HG03439 (cell line): Measurements from ENCODE around the gene IP6K2.

Source experiments
- ATAC-seq: cut with Tn5 transposase; IDR thresholded peaks from one replicate; pipeline ENCODE4 v1.9.1; 2021; ENCODE audit warnings: mild to moderate bottlenecking, moderate library complexity; ENCODE audit not compliant: unreplicated experiment

Gene IP6K2

DNA sequence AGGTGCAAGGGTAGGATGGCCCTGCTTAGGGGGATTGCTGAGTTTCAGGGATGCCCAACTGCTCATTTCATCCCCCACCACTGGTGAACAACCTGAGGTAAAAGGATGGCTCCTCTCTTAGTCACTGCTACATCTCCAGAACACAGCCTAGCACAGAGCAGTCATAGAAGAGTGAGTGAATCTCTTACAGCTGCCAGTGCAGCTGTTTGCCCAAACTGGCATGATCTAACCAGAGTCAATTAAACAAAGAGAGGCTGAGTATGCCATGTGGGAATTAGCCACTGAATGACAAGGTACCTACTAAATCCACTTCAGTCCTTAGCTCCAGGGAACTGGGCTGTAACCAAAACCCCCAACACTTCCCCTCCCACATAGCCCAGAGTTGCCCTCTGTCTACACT is 24.5 kb downstream of the IP6K2 start:
- no peak for ATAC-seq

DNA sequence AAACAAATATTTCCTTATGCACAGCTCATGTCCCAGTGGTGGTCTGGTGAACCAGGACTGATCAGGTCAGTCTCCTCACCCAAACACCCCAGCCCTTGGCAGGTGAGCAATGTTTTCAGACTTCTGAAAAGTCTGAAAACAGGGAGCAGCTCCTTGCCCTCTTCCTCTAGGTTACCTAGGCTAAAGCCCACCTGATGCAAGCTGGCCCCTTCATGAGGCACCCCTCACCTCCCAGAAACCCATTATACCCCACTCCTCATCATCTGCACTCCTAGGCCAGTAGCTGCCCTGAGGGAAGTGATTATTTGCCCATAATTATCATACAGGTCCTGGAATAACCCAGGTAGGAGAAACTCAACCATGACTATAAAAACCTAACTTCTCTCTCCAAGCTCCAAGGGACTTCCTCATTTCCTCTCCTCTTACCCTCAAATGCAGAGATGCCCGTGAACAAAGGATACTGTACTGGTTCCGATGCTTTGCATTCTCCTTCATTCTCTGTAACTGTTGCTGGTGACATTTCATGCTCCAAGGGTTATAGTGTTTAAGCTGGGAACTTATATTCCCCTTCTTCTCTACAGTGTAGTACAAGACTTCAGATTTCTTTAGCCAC is 26.1 kb downstream of the IP6K2 start:
- no peak for ATAC-seq

DNA sequence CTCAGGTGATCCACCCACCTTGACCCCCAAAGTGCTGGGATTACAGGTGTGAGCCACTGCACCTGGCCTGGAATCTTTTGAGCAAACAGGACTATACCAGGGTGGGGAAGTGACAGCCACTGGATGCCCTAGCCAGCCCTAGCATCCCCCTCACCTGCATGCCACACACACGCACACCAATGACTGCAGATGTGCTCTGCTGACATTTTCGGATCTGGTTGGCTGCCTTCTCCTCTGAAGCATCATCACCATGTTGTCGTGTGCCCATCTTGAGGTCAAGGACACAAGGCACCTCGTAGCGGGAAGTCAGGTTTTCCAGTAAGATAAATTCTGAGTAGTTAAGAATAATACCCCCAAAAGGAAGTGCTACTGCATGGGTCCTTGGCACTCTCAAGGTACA is 27.6 kb downstream of the IP6K2 start:
- ATAC-seq: no peak

DNA sequence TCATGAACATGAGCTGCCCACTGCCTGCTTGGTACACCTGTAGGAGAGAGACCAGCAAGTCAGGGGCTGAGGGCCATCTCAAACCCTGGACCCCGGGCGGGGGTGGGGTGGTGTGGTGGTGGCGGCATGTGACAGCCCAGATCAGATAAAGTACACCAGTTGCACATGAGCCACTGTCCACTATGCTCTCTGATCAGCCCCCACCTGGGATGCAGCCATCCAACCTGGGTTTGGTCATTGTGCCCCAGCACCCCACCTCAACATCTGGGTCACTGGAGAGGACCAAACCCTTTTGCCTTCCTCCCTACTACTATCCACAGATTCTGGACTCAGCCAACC is 28.3 kb downstream of the IP6K2 start:
- ATAC-seq: no peak

DNA sequence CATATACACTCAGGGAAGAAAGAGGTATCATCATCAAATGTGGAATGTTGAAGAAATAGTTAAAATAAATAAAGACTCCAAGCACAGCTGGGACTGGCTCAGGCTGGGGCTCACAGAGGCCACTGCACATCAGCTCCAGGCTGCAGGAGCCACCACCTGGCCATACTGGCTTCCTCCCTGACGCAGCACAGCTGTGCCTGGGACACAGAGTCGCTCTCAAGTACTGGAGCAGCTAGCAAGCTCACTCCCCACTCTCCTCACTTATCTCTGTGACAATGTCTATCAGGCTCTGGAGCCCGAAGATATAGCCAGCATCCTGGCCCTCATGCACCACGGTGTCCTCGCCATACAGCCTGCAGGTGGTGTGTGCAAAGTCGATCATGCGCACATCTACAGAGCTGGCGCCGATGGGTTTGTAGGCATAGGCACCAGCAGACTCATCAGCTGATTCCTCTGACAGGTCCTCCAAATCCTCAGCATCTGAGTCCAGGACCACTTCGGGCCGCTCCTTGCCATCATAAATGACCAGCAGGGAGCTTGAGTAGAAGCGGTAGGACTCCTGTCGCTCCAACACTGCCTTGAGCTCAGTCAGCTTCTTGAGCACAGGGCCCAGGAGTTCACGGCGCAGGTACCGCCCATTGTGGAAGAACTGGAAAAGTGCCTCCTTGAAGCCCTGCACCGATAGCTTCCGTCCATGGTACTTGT is 28.8 kb downstream of the IP6K2 start:
- no peak for ATAC-seq

DNA sequence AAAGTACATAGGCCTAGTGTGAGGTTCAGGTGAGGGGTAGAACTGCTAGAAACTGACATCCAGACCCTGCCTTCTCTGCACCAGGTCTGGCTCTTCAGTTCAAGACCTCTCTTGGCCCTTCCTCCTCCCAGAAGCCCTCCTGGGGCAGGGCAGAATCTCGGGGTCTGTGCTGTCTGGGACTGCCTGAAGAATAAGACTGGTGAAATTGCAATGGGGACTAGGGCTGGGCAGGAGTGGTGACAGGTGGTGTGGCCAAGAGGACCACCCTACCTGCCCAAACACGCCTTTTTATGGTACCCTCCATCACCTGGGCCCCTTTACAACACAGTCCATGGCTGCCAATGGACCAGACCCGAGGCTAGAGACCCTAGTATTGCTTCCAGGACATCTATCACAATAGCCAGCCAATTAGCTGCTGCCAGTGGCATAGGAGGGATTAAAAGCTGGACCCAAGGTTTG is 29.8 kb downstream of the IP6K2 start:
- no peak for ATAC-seq

DNA sequence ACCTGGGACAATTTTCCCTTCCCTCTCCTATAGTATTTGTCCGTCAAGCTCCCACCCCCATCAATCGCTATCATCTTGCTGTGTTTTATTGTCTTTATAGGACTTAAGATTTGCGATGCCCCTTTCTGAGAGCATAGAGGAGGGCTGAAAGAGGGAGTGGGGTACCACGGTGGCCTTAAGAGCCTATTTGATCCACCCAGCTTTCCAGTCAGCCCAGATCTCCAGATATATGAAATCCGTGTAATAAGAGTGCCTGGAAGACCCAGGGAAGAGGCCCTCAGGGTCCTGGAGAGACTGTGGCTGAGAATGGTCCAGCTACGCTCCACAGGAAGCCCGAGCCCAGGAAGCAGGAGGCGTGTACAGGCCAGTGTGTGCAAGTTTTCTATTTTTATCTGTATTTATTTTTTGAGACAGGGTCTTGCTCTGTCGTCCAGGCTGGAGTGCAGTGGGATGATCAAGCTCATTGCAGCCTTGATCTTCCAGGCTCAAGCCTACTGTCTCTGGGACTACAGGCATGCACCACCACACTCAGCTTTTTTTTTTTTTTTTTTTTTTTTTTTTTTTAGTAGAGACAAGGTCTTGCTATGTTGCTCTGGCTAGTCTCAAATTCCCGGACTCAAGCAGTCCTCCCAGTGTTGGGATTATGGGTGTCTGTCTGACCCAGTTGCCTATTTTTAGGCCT is 30.3 kb downstream of the IP6K2 start:
- ATAC-seq: no peak

DNA sequence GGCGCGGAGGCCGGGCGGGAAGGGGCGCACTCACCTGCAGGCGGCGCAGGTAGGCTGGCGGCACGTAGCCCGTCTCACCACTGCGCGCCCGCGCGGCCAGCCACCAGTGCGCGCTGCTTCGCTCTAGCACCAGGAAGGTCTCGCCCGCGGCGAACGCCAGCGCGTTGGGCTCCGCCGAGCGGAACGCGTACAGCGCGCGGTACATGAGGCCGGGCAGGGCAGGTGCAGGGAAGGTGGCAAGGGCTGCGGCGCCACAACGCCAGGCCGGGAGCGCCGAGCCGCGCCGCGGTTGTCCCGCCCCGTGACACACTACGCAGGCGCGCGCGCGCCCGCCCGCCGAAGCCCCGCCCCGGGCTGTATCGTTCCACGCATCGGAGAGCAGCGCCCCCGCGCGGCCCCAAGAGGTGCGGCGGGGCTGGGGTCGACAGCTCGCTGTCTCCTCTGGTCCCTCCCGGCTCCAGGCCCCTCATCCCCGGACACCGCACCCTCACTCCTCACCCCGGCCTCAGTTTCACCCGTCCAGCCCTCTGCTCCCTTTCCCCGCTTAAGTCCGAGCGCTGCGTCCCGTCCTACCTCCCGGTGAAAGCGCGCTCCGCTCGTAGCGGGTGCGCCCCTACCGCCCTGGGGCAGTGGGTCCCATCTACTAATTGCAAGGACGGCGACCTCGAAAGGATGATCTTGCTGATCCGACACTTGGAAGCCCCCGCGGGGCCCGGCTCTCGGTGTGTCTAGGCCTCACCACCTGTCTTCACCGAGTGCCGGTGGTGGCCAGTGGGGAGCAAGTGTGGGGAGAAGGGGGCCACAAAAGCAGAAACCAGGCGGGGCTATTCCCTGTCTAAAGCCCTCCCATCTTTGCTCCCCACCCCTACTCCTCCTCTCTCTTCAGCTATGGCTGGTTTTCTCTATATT is 31.2 kb downstream of the IP6K2 start, which contains the start of gene NCKIPSD:
TSS of gene NCKIPSD (minus strand) at position 313 of the 909 bp plus-strand sequence. CDS start at position 205, 108 bp downstream.
- ATAC-seq: peak; percentile 76

DNA sequence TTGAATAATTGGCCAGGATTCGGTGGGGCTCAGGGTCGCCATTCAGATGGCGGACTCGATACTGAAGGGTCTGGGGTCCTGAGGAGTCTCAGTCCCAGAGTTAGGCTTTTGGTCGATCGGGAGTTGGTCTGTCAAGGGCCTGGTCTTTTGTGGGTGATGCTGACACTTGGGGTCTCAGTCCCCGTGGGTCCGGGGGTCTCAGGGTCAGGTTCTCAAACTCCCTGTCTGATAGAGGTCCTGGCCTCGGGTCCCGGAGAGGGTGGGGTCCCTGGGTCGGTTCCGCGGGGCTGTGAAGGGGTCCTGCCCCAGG is 31.8 kb downstream of the IP6K2 start:
- ATAC-seq: no peak

DNA sequence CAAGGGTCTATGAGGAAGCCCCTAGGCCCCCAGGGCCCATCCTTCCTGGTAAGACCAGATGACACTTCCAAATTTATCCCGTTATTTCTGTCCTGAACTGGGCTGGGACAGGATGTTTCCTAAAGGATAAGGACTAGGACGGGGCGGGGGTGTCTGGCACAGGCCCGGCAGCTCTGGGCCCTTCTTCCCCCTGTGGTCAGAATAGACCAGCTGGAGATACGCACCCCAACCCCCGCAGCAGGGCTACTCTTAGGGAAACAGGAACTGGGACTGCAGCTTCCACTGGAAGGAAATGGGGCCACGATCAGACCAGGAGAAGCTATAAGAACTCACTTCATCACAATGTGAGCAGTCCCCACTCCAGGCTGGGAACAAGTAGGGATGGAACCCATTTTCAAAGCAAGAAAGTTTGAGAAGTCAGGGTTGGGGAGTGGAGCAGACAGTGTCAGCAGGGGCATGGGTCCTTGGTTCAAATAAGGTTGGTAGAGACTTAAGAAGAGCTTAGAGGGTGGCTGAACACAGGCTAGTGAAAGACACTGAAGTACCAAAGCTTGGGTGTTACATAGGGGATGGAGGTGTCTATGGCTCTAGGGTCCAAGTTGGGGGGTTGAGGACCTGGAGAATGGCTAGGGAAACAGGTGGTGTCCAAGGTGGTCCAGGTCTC is 32.4 kb downstream of the IP6K2 start:
- no peak for ATAC-seq

DNA sequence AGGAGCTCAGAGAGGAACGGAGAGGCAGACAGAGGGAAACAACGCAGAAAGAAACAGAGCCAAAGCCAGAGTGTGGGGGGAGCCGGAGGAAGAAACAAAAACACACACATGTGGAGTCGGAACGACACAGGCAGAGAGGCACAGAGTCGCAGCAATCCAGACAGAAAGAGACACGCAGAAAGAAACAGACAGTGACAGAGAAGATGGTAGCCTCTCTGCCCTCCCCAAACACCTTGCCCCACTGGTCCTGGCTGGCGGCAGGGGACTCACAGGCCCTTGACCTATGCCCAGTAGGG is 33.0 kb downstream of the IP6K2 start:
- ATAC-seq: no peak

DNA sequence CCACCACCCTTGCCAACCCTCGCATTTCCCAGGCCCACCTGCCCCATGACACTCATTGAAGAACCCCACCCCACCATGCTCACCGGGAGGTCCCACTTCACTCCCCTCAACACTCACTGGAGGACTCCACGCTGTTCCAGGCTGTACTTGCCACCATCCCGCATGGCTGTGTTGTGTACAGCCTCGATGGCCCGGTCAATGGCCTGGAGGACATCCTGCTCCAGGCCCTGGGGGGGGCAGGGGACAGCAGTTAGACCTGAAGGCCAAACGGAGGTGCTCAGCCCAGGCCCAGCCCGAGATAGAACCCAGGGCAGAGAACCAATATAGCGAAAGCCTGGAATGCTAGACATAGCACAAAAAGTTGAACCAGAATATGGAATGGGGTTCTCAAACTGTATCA is 34.2 kb downstream of the IP6K2 start:
- ATAC-seq: no peak

DNA sequence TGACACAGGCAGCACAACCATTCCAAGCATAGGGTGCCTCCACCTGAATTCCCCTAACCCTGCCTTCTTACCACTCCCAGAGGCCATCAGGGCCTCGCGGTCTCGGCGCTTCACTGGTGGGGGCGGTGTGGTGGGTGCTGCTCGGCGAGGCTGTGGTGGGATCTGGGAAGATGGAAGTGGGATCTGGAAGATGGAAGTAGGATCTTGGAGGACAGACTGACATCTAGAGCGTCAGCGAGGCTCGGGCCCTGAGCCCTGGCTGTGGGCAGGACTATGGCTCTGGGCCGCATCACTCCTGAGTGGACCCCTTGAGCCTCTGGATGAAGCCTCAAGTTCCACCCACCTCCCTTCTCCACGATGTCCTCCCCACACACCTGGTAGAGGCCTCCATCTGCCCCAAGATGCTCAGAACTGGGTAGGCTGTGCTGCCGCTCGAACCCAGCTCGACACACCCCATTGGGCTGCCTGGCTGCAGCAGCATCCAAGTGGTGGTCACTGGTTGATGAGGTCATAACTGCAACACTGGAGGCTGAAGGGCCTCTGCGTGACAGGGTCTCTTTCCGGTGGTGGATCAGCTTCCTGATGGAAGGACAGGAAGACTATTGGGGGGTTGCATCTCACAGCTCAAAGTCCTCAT is 34.9 kb downstream of the IP6K2 start:
- ATAC-seq: no peak

DNA sequence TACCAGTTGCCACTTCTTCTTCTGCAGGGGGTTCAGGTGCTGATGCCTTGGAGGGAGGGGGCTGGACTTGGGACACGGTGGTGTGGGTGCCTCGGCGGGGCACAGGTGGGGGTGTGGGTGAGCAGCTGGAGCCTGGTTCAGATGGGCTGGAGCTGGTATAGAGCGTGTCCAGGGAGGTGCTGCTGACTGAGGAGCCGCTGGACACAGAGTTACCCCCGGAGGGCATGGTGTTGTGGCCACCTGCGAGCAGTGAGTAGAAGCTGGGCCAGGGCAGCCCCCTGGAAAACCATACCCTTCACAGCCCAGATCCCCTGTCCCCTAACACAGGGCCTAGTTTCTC is 35.5 kb downstream of the IP6K2 start:
- no peak for ATAC-seq

DNA sequence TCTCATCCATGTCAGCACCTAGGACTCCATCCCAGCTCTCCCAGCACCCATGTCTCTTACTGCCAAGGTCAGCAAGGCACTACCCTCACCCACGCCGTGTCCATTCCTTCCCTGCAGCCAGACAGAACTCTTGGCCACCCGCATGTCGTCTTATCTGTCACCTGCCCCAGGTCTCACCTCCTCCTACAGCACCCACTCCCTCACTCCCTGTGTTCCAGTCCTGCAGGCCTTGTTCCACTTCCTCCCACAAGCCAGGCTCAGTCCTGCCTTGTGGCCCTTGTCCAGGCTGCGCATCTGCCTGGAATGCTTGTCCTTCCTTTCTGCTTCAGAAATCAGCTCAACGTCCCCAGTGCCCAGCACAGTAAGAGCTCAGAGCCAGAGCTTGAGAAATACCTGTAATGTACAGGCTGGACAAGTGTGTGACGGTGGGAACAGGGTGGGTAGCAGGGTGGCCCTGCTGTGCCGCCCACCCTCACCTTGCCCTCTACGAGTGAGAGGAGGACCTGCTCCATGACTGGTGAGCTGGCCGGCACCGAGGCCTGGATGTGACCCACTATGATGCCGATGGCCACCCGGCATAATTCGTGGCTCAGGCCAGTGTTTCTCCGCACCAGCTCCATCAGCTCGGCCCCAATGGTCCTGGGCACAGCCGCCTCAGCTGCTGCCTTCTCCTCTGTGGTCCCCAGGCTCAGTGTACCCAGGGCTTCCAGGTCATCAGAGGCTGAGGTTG is 36.0 kb downstream of the IP6K2 start:
- ATAC-seq: no peak

DNA sequence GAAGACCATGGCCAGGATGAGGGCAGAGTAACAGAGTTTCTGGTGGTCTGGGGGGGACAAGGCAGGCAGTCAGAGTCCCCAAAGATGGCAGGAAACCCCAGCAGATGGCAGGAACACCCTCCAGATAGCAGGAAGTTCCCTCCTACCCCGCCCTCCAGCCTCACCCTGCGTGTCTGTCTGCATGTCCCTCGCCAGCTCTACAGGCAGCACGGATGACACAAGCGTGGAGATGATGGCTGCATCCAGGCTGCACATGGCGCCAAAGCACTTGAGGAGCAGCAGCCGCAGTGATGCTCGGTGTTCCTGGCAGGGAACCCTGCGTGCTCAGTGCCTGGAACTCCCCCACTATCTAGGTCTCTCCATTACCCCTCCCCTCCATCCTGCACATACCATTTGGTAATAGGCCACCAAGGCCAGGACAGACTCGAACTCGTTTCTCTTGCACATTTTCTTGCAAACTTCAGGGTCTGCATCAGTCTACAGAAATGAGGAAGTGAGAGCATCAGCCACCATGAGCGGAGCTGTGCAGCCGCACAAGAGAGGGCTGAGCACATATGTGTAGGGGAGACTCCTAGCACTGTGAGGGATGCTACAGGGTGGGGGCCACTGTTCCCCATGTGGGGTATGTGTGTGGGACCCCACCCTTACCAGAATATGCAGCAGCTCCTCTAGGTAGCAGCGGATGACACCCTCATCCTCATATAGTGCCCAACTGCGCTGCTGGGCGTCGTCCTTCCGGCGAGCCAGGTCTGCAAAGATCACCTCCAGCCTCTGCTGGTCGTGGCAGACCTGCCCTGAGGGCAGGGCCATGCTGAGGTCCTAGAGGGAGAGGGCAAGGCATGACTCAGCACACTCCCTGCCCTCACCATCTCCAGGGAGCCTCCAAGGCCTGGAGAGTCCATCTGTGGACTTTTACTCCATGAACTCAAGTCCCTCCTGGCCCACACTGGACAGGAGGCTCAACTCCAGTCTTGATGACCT is 37.3 kb downstream of the IP6K2 start:
- ATAC-seq: no peak

DNA sequence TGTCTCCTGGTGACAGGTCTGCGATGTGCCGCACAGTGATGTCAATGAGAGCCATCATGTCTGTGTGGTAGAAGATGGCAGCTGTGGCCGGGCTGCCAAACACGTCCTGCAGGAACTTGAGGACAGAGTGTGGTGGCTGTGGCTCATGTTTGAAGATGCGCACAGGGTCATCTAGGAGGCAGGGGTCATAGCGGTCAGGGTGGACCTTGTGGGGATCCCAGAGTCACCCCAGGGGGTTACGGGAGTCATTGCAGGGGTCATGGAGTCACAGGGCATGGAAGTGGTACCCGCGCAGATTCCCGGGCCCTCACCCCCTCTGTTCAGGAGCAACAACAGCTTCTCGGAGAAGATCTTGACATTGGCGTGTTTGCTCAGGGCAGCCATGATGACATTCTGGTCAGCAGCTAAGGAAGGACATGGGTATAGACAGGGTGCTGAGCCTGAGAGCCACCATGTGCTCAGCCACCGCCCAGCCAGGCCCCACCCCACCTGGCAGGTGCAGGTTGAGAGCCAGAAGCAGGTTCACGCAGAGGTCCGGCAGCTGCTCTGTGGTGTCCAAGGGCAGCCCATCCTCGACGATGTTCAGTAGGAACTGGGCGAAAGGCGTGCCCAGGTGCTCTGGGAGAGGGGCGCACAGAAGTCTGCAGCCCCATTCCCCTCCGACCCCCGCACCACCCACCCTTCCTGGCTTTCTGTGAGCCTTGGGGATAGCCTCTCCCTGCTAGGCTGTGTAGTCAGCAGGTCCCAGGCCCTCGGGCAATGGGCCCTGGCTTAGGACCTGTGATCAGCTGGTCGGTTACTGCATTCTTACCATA is 38.2 kb downstream of the IP6K2 start:
- ATAC-seq: no peak

DNA sequence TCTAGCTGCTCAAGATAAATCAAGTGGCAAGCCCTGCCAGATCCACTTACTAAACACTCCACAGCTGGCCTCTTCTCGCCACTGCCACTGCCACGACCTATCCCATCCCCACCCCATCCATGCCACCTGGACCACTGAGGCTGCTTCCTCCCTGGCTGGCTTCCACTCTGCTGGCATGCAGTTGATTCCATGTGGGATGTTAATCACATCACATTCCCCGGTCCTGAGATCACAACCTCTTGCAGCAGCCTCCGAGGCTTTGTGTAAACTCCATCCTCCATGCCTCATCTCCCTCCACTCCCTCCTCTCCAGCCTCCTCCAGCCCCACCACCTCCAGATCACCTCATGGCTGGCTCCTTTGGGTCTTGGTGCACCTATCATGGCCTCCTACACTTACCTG is 39.0 kb downstream of the IP6K2 start:
- no peak for ATAC-seq
